Fibroblast of peridontal ligament (primary cell): ENCODE results near the gene GABRD.

ENCODE experiments used
- DNase-seq: peaks from one replicate; pipeline ENCODE4 v3.0.0-alpha.2; 2010; ENCODE audit errors: extremely low read depth

GABRD gene

GRCh38 chr1:1985375-1986050 is 33.6 kb upstream of the GABRD start:
- DNase-seq = no peak

GRCh38 chr1:1986451-1987141 is 32.5 kb upstream of the GABRD start:
- no peak for DNase-seq

GRCh38 chr1:1987142-1987510 is 32.0 kb upstream of the GABRD start:
- no peak for DNase-seq

- DNase-seq = no peak
Observed at GRCh38 chr1:1988061-1988945, 30.8 kb upstream of the GABRD start.

GRCh38 chr1:1989102-1989542 is 30.0 kb upstream of the GABRD start:
- no peak for DNase-seq

GRCh38 chr1:1989789-1990188 is 29.4 kb upstream of the GABRD start:
- DNase-seq = peak; percentile 33

GRCh38 chr1:1990222-1990621 is 28.9 kb upstream of the GABRD start:
- peak; percentile 10 for DNase-seq

- DNase-seq = no peak
Observed at GRCh38 chr1:1994536-1994935, 24.6 kb upstream of the GABRD start.

GRCh38 chr1:1996207-1996651 is 22.9 kb upstream of the GABRD start:
- DNase-seq = no peak

- no peak for DNase-seq
Observed at GRCh38 chr1:1997576-1997975, 21.6 kb upstream of the GABRD start.

- DNase-seq = no peak
Observed at GRCh38 chr1:2000432-2000831, 18.7 kb upstream of the GABRD start.

- no peak for DNase-seq
Observed at GRCh38 chr1:2000850-2001249, 18.3 kb upstream of the GABRD start.

- no peak for DNase-seq
Observed at GRCh38 chr1:2001773-2002411, 17.3 kb upstream of the GABRD start.

- peak; percentile 4 for DNase-seq
Observed at GRCh38 chr1:2003541-2004131, 15.5 kb upstream of the GABRD start, which contains the start of gene CFAP74. TSS of gene CFAP74 (minus strand) at chr1:2003786. CDS start at chr1:1990956, 12,830 bp downstream.

GRCh38 chr1:2004856-2005255 is 14.3 kb upstream of the GABRD start:
- DNase-seq = no peak

GRCh38 chr1:2009101-2010053 is 9.8 kb upstream of the GABRD start:
- no peak for DNase-seq

GRCh38 chr1:2014181-2014580 is 5.0 kb upstream of the GABRD start:
- no peak for DNase-seq

GRCh38 chr1:2014741-2015735 is 4.1 kb upstream of the GABRD start:
- DNase-seq = no peak

- DNase-seq = no peak
Observed at GRCh38 chr1:2016123-2016522, 3.0 kb upstream of the GABRD start.
